ENCODE data around the gene GPD1L. TPM values are rescaled to one million over a fixed set of nuclear protein-coding genes. Genes with fewer than 3 reads are reported as not detected.

GPD1L gene
- total and polyA plus RNA-seq, 2 of the 4 experiments (the other 2 are of a cell fraction), result 3.9 to 7.9 TPM

DNA sequence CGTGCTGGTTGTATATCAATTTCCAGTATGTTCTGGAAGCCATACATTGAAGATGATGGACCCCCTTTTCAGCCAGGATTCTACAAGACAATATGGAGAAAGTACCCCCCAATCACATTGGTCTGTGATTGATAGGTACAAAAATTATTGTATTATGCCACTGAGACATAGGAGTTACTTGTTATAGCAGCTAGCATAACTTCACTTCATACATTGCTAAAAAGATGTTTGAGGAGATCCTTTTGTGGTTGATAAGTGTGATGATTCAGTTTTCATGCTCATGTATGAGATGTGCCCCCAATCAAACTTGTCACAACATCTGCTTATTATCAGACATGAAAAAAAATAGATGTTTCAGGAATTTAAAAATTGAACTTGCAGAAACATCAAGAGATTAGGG is 66.0 kb downstream of the GPD1L start:
- H3K4me2 ChIP-seq (ENCODE audit: low read depth, low read length), result no peak overlapping the region
- H3K56ac ChIP-seq (ENCODE audit: extremely low read depth, insufficient read depth, low read length), result no peak overlapping the region
- in situ Hi-C loops (cut with MboI; ENCODE audit: low sequenced_read_pairs) (no loop called here), dilution Hi-C loops (cut with HindIII; ENCODE audit: low sequenced_read_pairs, unreplicated experiment) (no loop called here), intact Hi-C loops (cut with micrococcal nuclease) (loop anchor here (10.0 kb wide), 1 partner anchor 292 kb away; no protein-coding TSS in a partner anchor)
- no peak overlapping the region for H2AFZ ChIP-seq (replicated peaks; ENCODE audit: low read length, poor library complexity)
- no peak overlapping the region for H2AK5ac ChIP-seq (ENCODE audit: low read depth, low read length)
- H3K23ac ChIP-seq (ENCODE audit: low read depth, low read length), result no peak overlapping the region
- ChIA-PET POLR2A (ENCODE audit: unreplicated experiment) (no interaction called here), CTCF (no interaction called here)
- H4K20me1 ChIP-seq (ENCODE audit: insufficient read depth, low read length), result no peaks in the 10 kb centered on the region
- no peak overlapping the region for H3K18ac ChIP-seq (ENCODE audit: low read depth, low read length)
- H2AK9ac ChIP-seq (replicated peaks; ENCODE audit: low read depth, low read length, poor library complexity), result no peak overlapping the region
- no peaks in the 10 kb centered on the region for H3K36me3 ChIP-seq (ENCODE audit: control insufficient read depth, insufficient read depth, low read length)
- WGBS, 2 experiments (ENCODE audit: extremely low coverage in 2 of 2, insufficient read length in 1 of 2), result no CpG with 5 or more reads among the region's 1 CpG
- H2BK5ac ChIP-seq (ENCODE audit: low read depth, low read length, poor library complexity, severe bottlenecking), result no peak overlapping the region
- ATAC-seq (ENCODE audit: low read depth), result no peak
- no peaks in the 10 kb centered on the region for H3K9me1 ChIP-seq (ENCODE audit: insufficient read depth, low read length)
- H3K27ac ChIP-seq (ENCODE audit: insufficient read depth, low read length), result no peak overlapping the region
- no peak overlapping the region for H3K14ac ChIP-seq (replicated peaks; ENCODE audit: low read depth, low read length)
- H4K5ac ChIP-seq (ENCODE audit: low read depth, low read length), result no peak overlapping the region
- H3K9ac ChIP-seq (ENCODE audit: low read depth, low read length), result no peak overlapping the region
- no peak overlapping the region for H4K91ac ChIP-seq (ENCODE audit: insufficient read depth, low read depth, low read length)
- H3K4me1 ChIP-seq (ENCODE audit: control insufficient read depth, insufficient read depth, low read length), result no peaks in the 10 kb centered on the region
- DNase-seq, result no peak
- no TSS peak for BruUV-seq (replicated peaks)
- H2BK20ac ChIP-seq (ENCODE audit: low read depth, low read length), result no peak overlapping the region
- 0 out of 2 replicates have a peak, but pooled peaks cover 2% of the 10 kb centered on the region for H3K27me3 ChIP-seq (ENCODE audit: control insufficient read depth, insufficient read depth, low read length)
- no peak for TF ChIP-seq CEBPB (IDR thresholded peaks at IDR 0.05; ENCODE audit: low read depth, low read length)
- TF ChIP-seq SMC3 (IDR thresholded peaks at IDR 0.05; ENCODE audit: low read depth, low read length), result no peak
- TF ChIP-seq, protein P1, sequence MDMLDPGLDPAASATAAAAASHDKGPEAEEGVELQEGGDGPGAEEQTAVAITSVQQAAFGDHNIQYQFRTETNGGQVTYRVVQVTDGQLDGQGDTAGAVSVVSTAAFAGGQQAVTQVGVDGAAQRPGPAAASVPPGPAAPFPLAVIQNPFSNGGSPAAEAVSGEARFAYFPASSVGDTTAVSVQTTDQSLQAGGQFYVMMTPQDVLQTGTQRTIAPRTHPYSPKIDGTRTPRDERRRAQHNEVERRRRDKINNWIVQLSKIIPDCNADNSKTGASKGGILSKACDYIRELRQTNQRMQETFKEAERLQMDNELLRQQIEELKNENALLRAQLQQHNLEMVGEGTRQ (IDR thresholded peaks at IDR 0.05; ENCODE audit: low read depth, low read length), result no peak
- TF ChIP-seq, protein P2, sequence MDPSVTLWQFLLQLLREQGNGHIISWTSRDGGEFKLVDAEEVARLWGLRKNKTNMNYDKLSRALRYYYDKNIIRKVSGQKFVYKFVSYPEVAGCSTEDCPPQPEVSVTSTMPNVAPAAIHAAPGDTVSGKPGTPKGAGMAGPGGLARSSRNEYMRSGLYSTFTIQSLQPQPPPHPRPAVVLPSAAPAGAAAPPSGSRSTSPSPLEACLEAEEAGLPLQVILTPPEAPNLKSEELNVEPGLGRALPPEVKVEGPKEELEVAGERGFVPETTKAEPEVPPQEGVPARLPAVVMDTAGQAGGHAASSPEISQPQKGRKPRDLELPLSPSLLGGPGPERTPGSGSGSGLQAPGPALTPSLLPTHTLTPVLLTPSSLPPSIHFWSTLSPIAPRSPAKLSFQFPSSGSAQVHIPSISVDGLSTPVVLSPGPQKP (IDR thresholded peaks at IDR 0.05; ENCODE audit: borderline replicate concordance, low read depth, low read length), result no peak
- TF ChIP-seq MXI1 (IDR thresholded peaks at IDR 0.05; ENCODE audit: borderline replicate concordance, low read depth, low read length), result no peak
- TF ChIP-seq MAFK (IDR thresholded peaks at IDR 0.05; ENCODE audit: low read depth, low read length), result no peak
- no peak for TF ChIP-seq MAZ (IDR thresholded peaks at IDR 0.05; ENCODE audit: borderline replicate concordance, low read depth, low read length)
- no peak for TF ChIP-seq RFX5 (IDR thresholded peaks at IDR 0.05; ENCODE audit: low read depth, low read length)
- TF ChIP-seq POLR2A (IDR thresholded peaks at IDR 0.05; ENCODE audit: low read depth, low read length), result no peak
- no peak for TF ChIP-seq RCOR1 (IDR thresholded peaks at IDR 0.05; ENCODE audit: insufficient replicate concordance, low read length)
- TF ChIP-seq CHD1 (IDR thresholded peaks at IDR 0.05; ENCODE audit: low read depth, low read length), result no peak
- no peak for TF ChIP-seq FOS (IDR thresholded peaks at IDR 0.05; ENCODE audit: low read depth, low read length)
- TF ChIP-seq RAD21 (IDR thresholded peaks at IDR 0.05; ENCODE audit: low read length), result no peak
- TF ChIP-seq BHLHE40 (IDR thresholded peaks at IDR 0.05; ENCODE audit: low read depth, low read length), result no peak
- TF ChIP-seq, protein P3, sequence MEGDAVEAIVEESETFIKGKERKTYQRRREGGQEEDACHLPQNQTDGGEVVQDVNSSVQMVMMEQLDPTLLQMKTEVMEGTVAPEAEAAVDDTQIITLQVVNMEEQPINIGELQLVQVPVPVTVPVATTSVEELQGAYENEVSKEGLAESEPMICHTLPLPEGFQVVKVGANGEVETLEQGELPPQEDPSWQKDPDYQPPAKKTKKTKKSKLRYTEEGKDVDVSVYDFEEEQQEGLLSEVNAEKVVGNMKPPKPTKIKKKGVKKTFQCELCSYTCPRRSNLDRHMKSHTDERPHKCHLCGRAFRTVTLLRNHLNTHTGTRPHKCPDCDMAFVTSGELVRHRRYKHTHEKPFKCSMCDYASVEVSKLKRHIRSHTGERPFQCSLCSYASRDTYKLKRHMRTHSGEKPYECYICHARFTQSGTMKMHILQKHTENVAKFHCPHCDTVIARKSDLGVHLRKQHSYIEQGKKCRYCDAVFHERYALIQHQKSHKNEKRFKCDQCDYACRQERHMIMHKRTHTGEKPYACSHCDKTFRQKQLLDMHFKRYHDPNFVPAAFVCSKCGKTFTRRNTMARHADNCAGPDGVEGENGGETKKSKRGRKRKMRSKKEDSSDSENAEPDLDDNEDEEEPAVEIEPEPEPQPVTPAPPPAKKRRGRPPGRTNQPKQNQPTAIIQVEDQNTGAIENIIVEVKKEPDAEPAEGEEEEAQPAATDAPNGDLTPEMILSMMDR (conservative IDR thresholded peaks at IDR 0.05; ENCODE audit: low read depth, low read length), result no peak
- TF ChIP-seq NFE2L2 (IDR thresholded peaks at IDR 0.05; ENCODE audit: low read depth, low read length), result no peak
- H3K79me1 ChIP-seq (ENCODE audit: low read depth in 1 of 2, low read length in 2 of 2), result no peaks in the 10 kb centered on the region
- no peak overlapping the region for H4K8ac ChIP-seq (ENCODE audit: low read depth in 2 of 2, low read length in 2 of 2)
- H3K9me3 ChIP-seq (ENCODE audit: control insufficient read depth, insufficient read depth, low read length), result peaks cover 5% of the 10 kb centered on the region; the same call in 1 of the 2 replicates
- no peak overlapping the region for H2BK15ac ChIP-seq (ENCODE audit: low read depth, low read length)
- no peak overlapping the region for H2BK120ac ChIP-seq (ENCODE audit: low read depth, low read length)
- no peak overlapping the region for H3K4ac ChIP-seq (ENCODE audit: low read depth, low read length)
- H3K4me3 ChIP-seq (ENCODE audit: insufficient read depth, low read depth, low read length), result no peak overlapping the region
